ENCODE data around the gene SAMHD1.
"Not testable (repeated sequence)": the region's sequence is repeated elsewhere in the genome, so short reads cannot be mapped to it uniquely, and the experiment has no call there.

SAMHD1 gene

DNA sequence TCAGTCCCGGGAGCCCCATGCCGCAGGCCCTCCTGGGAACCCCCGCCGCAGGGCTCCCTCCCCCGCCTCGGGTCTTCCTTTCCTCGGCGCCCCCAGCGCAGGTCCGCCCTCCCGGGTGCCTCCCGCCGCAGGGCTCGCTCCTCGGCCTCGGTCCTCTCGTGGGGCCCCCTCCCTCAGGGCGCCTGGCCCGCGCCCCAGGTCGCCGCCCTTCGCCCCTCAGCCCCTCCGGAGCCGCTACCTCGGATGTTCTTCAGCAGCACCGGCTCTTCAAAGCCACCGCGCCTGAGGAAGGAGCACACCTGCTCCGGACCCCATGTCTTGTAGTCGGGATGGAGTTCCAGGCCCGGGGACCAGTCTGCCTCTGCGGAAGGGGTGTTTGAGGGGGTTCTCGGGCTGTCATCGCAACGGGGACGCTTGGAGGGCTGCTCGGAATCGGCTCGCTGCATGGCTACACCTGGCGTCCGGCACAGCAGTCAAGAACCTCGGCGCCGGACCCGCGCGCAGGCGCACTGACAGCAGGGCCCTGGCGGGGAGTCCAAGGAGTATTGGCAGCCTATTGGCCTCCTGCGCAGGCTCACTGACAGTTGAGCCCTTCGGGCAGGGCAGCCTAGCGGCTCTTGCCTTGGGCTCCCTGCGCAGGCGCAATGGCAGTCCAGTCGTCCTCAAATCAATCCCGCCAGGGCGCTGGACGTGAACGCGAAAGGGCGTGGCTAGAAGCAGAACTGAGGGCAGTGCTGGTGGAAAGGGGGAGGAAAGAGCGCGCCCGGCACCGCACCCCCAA, at the start of gene SAMHD1:
Gene SAMHD1 (minus strand): TSS at position 511 of the 781 bp plus-strand sequence. CDS start 65 bp downstream, at position 446.
- peak; percentile 95 for DNase-seq

DNA sequence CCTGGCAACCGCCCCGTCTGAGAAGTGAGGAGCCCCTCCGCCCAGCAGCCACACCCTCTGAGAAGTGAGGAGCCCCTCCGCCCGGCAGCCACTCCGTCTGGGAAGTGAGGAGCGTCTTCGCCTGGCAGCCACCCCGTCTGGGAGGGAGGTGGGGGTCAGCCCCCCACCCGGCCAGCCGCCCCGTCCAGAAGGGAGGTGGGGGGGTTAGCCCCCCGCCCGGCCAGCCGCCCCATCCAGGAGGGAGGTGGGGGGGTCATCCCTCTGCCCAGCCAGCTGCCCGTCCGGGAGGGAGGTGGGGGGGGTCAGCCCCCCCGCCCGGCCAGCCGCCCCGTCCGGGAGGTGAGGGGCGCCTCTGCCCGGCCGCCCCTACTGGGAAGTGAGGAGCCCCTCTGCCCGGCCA, 48.7 kb upstream of the SAMHD1 start:
- DNase-seq = not testable (repeated sequence)

DNA sequence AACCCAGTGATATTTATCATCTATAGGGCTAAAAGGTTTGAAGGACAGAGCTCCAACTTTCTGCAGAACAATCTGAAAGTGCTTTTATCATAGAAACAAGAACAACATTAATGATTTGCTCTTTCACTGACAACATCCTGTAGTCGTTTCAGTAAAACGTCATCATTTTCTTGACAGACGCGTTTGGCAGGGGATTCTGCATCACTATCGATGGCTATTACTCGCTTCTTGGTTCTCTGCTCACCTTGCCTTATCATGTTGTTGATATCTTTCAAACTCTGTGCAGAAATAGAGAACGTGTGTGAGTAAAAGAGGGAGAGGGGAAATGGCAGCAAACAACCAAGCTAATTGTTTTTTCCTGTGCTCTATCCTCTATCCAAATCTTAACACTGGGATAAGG, 47.1 kb upstream of the SAMHD1 start:
- DNase-seq = no peak

DNA sequence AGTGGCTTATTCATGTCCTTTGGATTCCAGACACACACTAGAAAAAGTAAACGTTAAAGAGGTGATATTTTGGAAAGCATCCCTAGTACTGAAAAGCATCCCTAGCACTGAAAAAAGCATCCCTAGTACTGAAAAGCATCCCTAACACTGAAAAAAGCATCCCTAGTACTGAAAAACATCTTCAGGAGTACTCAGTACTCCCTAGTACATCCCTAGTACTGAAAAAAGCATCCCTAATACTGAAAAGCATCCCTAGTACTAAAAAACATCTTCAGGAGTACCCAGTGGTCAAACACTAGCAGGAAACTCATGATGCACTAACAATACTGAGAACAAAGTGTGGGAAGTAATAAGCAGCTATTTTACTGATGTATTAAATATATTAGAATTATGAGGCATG, 45.6 kb upstream of the SAMHD1 start:
- DNase-seq = no peak

DNA sequence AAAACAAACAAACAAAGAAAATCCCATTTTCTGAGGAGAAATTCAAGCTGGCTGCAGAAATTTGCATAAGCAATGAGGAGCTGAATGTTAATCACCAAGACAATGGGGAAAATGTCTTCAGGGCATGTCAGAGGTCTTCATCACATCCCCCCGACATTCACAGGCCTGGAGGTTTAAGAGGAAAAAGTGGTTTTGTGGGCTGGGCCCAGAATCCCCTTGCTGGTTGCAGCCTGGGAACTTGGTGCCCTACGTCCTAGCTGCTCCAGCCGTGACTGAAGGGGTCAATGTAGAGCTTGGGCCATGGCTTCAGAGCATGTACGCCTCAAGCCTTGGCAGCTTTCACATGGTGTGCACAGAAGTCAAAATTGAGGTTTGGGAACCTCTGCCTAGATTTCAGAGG, 42.7 kb upstream of the SAMHD1 start:
- not testable (repeated sequence) for DNase-seq

DNA sequence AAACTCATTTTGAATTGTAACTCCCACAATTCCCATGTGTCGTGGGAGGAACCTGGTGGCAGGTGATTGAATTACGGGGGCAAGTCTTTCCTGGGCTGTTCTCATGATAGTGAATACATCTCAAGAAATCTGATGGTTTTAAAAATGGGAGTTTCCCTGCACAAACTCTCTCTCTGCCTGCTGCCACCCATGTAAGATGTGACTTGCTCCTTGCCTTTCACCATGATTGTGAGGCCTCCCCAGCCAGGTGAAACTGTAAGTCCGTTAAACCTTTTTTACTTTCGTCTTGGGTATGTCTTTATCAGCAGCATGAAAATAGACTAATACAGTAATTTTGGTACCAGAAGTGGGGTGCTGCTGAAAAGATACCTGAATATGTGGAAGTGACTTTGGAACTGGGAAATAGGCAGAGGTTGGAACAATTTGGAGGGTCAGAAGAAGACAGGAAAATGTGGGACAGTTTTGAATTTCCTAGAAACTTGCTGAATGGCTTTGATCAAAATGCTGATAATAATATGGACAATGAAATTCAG, 41.4 kb upstream of the SAMHD1 start:
- no peak for DNase-seq

DNA sequence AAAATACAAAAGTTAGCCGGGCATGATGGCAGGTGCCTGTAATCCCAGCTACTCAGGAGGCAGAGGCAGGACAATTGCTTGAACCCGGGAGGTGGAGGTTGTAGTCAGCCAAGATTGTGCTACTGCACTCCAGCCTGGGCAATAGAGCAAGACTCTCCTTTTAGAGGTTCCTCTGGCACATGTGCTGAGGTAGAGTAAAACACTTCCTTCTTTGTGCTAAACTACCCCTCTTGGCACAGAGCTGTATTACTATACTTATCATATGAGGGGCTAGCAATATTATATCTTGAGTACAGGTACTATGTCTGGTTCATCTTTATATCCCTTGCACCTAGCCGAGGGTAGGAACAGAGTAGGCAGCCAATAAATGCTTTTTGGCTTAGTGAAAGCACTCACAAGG, 40.2 kb upstream of the SAMHD1 start:
- DNase-seq = no peak

DNA sequence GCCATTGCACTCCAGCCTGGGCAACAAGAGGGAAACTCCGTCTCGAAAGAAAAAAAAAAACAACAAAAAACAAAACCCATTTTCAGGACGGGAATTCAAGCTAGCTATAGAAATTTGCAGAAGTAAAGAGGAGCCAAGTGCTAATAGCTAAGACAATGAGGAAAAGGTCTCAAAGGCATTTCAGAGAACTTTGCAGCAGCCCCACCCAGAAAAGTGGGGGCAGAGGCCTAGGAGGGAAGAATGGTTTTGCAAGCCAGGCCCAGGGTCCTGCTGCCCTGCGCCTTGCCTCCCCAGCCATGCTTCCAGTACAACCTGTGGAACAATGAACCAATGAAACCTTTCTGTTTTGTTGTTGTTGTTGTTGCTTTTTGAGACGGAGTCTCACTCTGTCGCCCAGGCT, 38.3 kb upstream of the SAMHD1 start:
- DNase-seq = no peak

DNA sequence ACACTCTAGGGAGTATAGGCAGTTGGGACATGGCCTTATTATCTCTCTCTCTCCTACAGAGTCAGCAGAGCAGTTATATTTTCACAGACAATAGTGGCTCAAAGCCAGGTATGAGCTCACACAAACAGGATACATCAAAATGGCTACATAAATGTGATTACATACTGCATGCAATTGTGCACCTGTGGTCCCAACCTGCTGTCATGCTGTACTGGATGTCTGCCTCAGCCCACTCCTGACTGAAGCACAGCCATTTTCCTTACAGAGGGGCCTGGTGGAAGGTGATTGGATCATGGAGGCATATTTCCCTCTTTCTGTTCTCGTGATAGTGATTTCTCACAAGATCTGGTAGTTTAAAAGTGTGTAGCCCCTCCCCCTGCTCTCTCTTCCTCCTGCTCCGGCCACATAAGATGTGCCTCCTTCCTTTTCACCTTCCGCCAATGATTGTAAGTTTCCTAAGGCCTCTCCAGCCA, 37.0 kb upstream of the SAMHD1 start:
- DNase-seq = no peak

DNA sequence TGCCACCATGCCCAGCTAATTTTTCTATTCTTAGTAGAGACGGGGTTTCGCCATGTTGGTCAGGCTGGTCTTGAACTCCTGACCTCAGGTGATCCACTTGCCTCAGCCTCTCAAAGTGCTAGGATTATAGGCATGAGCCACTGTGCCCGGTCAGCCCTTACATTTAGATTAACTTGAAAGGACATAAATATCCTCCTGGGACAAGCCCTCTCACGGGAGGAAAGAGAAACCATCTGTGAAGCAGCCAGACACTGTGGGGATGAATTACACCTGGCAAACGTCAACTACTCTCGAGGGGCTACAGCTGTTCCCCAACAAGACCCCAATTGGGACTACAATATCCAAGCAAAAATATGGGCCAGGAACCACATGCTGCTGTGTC, 32.7 kb upstream of the SAMHD1 start:
- no peak for DNase-seq

DNA sequence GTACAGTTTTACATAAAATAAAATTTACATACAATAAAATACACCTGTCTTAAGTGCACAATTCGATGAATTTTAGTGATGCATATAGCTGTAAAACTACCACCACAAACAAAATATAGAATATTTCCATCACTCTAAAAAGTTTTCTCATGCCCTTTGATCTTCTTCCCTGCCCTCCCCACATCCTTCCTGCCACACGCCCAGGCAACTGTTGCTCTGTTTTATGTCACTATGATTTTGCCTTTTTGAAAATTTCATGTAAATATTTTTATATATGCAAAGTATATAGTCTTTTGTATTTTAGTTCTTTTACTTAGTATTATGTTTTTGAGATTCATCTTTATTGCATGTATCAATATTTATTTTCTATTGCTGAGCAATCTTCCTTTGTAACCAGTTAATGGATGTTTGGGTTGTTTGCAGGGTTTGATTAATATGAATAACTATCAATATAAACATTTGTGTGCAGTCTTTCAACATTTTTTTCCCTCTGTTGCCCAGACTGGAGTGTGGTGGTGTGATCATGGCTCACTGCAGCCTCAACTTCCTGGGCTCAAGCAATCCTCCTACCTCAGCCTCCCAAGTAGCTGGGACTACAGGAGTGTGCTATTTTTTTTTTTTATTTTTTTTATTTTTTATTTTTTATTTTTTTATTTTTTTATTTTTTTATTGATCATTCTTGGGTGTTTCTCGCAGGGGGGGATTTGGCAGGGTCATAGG, 23.8 kb upstream of the SAMHD1 start:
- DNase-seq = no peak

DNA sequence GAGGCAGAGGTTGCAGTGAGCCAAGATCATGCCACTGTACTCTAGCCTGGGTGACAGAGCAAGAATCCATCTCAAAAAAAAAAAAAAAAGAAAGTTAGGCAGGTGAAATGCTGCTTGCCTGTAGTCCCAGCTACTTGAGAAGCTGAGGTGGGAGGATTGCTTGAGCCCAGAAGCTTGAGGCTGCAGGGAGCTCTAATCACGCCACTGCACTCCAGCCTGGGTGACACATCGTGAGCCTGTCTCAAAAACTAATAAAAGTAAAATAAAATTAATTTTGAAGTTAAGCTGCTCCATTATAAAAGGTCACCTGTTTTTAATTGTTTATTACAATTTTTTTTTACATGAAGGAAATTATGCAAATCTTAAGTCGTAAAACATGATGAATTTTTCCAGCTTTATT, 23.2 kb upstream of the SAMHD1 start:
- no peak for DNase-seq

DNA sequence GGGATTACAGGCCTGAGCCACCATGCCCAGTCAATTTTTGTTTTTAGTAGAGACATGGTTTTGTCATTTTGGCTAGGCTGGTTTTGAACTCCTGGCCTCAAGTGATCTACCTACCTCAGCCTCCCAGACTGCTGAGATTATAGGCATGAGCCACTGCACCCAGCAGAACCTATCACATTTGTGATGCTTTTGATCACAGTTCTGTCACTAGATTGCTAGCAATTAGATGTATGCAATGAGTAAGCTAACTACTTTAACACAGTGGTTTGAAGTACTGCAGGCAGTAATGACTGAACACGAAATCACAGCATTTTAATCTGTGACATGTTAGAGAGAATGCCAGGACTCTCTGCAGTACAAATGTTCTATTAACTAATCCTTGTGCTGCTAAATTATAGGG, 19.6 kb upstream of the SAMHD1 start:
- no peak for DNase-seq

DNA sequence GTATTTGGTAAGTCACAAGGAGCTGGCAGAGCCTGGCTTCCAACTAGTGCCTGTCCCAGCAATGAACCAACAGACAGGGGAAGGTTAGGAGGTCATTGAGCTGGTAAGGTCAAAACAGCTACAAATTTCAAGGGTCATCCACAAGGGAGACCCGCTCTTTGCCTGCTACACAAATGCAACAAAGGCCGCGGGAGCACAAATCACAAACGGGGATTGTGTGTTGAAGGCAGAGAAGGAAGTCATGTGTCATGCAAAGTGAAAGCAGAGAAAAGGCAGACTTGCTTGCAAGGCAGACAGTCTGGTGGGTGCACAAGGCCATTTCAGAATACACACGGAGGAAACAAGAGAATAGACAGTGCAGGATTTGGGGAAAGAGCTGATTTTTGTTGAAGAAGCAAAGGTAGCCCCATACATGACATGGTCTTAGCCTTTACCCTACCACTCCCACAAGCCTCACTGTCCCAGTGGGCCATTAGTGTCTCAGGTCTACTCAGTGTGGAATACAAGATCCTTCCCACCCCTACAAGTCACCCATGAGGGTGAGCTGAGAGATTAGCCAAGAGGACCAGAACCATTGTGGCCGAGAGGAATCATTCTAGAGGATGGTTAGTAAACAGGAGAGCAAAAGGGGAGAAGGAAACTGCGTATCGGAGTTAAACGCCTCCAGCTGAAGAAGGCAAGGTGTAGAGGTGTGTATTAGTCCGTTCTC, 18.1 kb upstream of the SAMHD1 start:
- peak; percentile 64 for DNase-seq

DNA sequence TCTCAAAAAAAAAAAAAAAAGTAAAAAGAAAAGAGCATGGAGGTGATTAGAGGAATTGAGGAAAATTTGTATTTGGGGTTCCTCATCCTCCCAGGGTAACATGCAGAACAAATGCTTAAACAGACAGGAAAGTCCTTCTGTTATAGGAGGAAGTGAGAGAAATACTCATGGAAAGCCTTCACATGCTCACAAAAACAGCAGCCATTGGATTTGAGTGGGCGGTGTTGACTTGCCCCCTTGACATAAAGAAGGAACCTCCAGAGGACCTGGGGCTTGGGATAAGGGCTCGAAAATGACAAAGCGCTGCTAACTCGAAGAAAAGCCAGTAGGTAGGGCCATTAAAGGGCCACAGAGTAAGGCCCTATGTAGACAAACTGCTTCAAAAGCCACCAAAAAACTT, 17.5 kb upstream of the SAMHD1 start:
- no peak for DNase-seq

DNA sequence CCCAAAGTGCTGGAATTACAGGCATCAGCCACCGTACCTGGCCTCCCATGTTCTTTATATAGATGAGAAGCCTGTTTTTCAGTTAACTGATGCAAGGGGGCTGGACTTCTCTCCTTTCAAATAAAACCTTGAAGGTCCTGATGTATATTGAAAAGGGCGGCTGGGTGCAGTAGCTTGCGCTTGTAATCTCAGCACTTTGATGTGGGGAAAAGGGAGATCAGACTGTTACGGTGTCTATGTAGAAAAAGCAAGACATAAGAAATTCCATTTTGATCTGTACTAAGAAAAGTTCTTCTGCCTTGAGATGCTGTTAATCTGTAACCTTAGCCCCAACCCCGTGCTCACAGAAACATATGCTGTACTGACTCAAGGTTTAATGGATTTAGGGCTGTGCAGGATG, 16.1 kb upstream of the SAMHD1 start:
- no peak for DNase-seq

DNA sequence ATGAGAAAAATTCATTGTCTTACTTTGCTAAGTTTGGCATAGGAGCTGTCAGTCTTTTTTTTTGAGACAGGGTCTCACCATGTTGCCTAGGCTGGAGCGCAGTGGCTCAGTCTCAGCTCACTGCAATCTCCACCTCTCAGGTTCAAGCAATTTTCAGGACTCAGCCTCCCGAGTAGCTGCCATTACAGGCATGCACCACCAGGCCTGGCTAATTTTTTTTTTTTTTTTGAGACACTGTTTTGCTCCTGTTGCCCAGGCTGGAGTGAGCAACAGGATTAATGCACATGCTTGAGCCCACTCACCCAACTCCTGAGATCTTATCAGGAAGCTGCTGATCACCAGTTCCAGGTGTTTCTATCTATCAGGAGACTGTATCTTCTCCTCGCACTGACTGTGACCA, 15.5 kb upstream of the SAMHD1 start:
- not testable (repeated sequence) for DNase-seq

DNA sequence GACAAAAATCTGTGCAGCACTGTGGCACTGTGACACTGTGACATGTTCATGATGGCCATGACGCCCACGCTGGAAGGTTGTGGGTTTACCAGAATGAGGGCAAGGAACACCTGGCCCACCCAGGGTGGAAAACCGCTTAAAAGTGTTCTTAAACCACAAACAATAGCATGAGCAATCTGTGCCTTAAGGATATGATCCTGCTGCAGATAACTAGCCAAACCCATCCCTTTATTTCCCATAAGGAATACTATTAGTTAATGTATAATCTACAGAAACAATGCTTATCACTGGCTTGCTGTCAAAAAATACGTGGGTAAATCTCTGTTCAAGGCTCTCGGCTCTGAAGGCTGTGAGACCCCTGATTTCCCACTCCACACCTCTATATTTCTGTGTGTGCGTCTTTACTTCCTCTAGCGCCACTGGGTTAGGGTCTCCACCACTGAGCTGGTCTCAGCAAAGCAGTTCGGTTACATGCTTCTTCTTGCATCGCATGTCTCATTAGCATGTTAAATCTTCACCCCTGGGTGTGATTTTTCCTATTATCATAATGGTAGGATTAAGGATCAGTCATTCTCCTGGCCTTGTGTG, 10.9 kb upstream of the SAMHD1 start:
- DNase-seq = not testable (repeated sequence)

DNA sequence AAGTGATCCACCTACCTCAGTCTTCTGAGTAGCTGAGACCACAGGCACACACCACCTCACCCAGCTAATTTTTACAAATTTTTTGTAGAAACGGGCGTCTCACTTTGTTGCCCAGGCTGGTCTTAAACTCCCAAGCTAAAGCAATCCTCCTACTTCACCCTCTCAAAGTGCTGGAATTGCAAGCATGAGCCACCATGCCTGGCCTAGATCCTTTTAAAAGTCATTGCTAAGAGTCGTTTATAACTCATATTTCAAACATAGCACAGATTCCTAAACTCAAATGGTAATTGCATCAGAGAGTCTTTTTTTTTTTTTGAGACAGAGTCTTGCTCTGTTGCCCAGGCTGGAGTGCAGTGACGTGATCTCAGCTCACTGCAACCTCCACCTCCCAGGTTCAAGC, 7.7 kb upstream of the SAMHD1 start:
- no peak for DNase-seq

DNA sequence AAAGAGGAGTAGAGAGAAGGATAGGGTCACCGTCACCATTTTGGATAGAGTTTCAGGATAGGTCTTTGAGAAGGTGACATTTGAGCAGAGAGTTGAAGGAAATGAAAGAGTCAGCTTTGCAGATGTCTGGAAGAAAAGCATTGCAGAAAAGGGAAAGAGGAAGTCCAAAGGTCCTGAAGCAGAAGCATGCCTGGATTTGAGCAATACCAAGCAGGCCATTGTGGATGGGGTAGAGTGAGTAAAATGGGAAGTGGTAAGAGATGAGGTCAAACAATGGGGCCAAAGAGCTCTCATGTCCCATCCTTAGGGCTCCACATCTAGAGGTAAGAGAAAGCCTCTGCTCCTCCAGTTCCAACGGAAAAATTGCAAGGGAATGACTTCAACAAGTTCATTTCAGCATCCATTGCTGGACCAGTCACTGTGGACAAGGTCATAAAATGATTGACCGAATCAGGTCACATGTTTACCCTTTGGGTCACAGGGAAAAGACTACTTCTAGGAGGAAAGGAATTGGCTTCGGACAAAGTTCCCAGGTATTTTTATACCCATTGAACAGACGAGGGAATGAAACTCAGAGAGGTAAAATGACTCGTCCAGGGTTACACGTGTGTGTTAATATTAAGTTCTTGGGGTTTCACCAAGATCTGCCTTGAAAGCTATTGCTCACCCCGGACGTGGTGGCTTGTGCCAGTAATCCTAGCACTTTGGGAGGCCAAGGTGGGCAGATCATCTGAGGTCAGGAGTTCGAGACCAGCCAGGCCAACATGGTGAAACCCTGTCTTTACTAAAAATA, 6.6 kb upstream of the SAMHD1 start:
- DNase-seq = no peak

DNA sequence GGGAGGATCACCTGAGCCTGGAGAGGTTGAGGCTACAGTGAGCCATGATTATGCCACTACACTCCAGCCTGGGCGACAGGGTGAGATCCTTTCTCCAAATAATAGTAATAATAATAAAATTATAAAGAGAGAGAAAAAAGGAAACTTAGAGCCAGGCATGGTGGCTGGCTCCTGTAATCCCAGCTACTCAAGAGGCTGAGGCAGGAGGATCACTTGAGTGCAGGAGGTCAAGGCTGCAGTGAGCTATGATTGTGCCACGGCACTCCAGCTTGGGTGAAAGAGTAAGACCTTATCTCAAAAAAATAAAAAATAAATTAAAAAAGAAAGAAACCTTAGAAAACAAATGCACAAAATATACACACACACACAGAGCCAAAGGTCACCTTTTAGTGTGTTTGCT, 5.2 kb upstream of the SAMHD1 start:
- no peak for DNase-seq

DNA sequence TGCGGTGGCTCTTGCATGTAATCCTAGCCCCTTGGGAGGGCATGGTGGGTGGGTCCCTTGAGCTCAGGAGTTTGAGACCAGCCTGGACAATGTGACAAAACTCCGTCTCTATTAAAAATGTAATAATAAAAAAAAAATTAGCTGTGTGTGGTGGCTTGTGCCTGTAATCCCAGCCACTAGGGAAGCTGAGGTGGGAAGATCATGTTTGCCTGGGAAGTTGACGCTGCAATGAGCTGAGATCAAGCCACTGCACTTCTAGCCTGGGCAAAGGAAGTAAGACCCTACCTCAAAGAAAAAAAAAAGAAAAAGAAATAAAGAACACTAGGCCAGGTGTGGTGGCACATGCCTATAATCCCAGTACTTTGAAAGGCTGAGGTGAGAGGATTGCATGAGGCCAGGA, 4.5 kb upstream of the SAMHD1 start:
- no peak for DNase-seq

All from activated CD8-positive, alpha-beta memory T cell treated with anti-CD3 and anti-CD28 coated beads, Interleukin-2, amount 50 U/mL, for 48 hours (primary cell).